ENCODE measurements around the gene MAPK10.

- TF ChIP-seq CTCF (IDR thresholded peaks at IDR 0.05; ENCODE audit: control extremely low read depth in 1 of 3, insufficient read depth in 1 of 3, low read depth in 1 of 3, low read length in 3 of 3), result no peak
- no peak for TF ChIP-seq EP300 (IDR thresholded peaks at IDR 0.05; ENCODE audit: borderline replicate concordance in 1 of 2, low read depth in 2 of 2, low read length in 2 of 2)
- TF ChIP-seq EZH2 (IDR thresholded peaks at IDR 0.05; ENCODE audit: low read depth, low read length, severe bottlenecking), result no peak
- TF ChIP-seq TAF7 (optimal IDR thresholded peaks at IDR 0.05; ENCODE audit: borderline replicate concordance, low read depth, low read length), result no peak
- TF ChIP-seq CREB1 (IDR thresholded peaks at IDR 0.05), result no peak
- no peak for TF ChIP-seq POLR2AphosphoS5 (IDR thresholded peaks at IDR 0.05; ENCODE audit: low read depth, low read length)
These were observed 21.6 kb upstream of the MAPK10 start for GRCh38 chr4:86381431-86381830.
